Endodermal cell (in vitro differentiated cells): ENCODE measurements around the gene IFI27L2. TPM values are rescaled to one million over a fixed set of nuclear protein-coding genes. Genes with fewer than 3 reads are reported as not detected.

Source experiments
- DNase-seq: peaks from one replicate; pipeline ENCODE4 v3.0.0-alpha.2; 2017
- H3K27ac ChIP-seq: 2 replicates; pipeline ENCODE4 v1.5.1; 2013; ENCODE audit warnings: mild to moderate bottlenecking, low read depth, low read length, moderate library complexity
- H3K27me3 ChIP-seq: 2 replicates; pipeline ENCODE4 v1.6.1; 2013; ENCODE audit warnings: mild to moderate bottlenecking, low read length, moderate library complexity; ENCODE audit not compliant: insufficient read depth, control insufficient read depth, poor library complexity, severe bottlenecking
- H3K36me3 ChIP-seq: 2 replicates; pipeline ENCODE4 v1.7.0; 2013; ENCODE audit warnings: mild to moderate bottlenecking, low read length, moderate library complexity; ENCODE audit not compliant: control insufficient read depth, insufficient read depth
- H3K4me1 ChIP-seq: one replicate; pipeline ENCODE4 v1.7.0; 2013; ENCODE audit warnings: low read length; ENCODE audit not compliant: control insufficient read depth, insufficient read depth
- H3K4me3 ChIP-seq: 2 replicates; pipeline ENCODE4 v1.5.1; 2013; ENCODE audit warnings: mild to moderate bottlenecking, low read length, moderate library complexity
- H3K9ac ChIP-seq: 2 replicates; pipeline ENCODE4 v1.6.1; 2013; ENCODE audit warnings: mild to moderate bottlenecking, low read length, moderate library complexity; ENCODE audit not compliant: poor library complexity, severe bottlenecking; ENCODE audit errors: extremely low read depth
- H3K9me3 ChIP-seq: 2 replicates; pipeline ENCODE4 v1.6.1; 2013; ENCODE audit warnings: mild to moderate bottlenecking, low read length, moderate library complexity; ENCODE audit not compliant: control insufficient read depth
- H3K27ac Mint-ChIP-seq: 2 replicates; pipeline ENCODE4 v1.8.0; 2020; ENCODE audit warnings: mixed read lengths
- H3K27me3 Mint-ChIP-seq: 2 replicates; pipeline ENCODE4 v1.8.0; 2021; ENCODE audit warnings: mild to moderate bottlenecking, mixed read lengths; ENCODE audit not compliant: insufficient read depth
- H3K36me3 Mint-ChIP-seq: 2 replicates; pipeline ENCODE4 v1.8.0; 2020; ENCODE audit warnings: low read depth, mixed read lengths
- H3K4me1 Mint-ChIP-seq: 2 replicates; pipeline ENCODE4 v1.8.0; 2020; ENCODE audit warnings: mixed read lengths
- H3K4me3 Mint-ChIP-seq: 2 replicates; pipeline ENCODE4 v1.8.0; 2020; ENCODE audit warnings: mild to moderate bottlenecking, moderate library complexity, mixed read lengths
- H3K9me3 Mint-ChIP-seq: 2 replicates; pipeline ENCODE4 v1.8.0; 2020; ENCODE audit warnings: mild to moderate bottlenecking, mixed read lengths
- CTCF ChIP-seq: fragments of 200-600 bp; sonication (generic); conservative IDR thresholded peaks from 2 replicates; pipeline ENCODE4 v1.5.0; 2021; ENCODE audit warnings: antibody characterized with exemption, mild to moderate bottlenecking
- WGBS, 2 experiments: methylation state at CpG; one replicate each; pipeline versions ENCODE4 v1.1.5 to v1.1.7; 2013; ENCODE audit warnings: missing lambda C conversion rate in 2 of 2, mixed read lengths in 1 of 2; ENCODE audit not compliant: insufficient coverage in 1 of 2, insufficient read length in 1 of 2; 5-methylcytosine and 5-hydroxymethylcytosine counted together
- total RNA-seq, 2 donors: library from RNA; stranded (reverse); fragmentation: NEBNext Ultra II Directional in 1 of 2; extraction: Animal tissue kit (Norgen Biotek cat#: 25700) in 1 of 2; gene quantifications; 2 replicates in 1 of 2; 3 replicates in 1 of 2; pipeline ENCODE4 v1.2.1, GENCODE V29; 2021

Gene IFI27L2
- total RNA-seq, 2 donors from 2014 or later = 36.0 to 43.7 TPM

- Histone ChIP-seq H3K4me1 (no peaks in the 10 kb centered on the region), H3K4me3 (no peak overlapping the region), H3K9me3 (no peaks in the 10 kb centered on the region), H3K36me3 (no peaks in the 10 kb centered on the region), H3K9ac (no peak overlapping the region), H3K27me3 (no peaks in the 10 kb centered on the region), H3K27ac (no peak overlapping the region)
- H3K4me3 Mint-ChIP-seq = no peak overlapping the region
- H3K9me3 Mint-ChIP-seq = peaks cover 4% of the 10 kb centered on the region
- H3K4me1 Mint-ChIP-seq = no peaks in the 10 kb centered on the region
- no peak overlapping the region for H3K27ac Mint-ChIP-seq
- H3K36me3 Mint-ChIP-seq = no peaks in the 10 kb centered on the region
- peaks cover 20% of the 10 kb centered on the region for H3K27me3 Mint-ChIP-seq
- DNase-seq = peak; percentile 20
- TF ChIP-seq CTCF = no peak
- 93 to 97% methylated on average over 5 to 8 of the region's 9 CpGs for whole genome bisulfite sequencing, 2 experiments
Measured at GRCh38 chr14:94124582-94125377, 4.6 kb downstream of the IFI27L2 start.

- Mint-ChIP-seq H3K4me1 (no peaks in the 10 kb centered on the region), H3K4me3 (no peak overlapping the region), H3K27ac (no peak overlapping the region), H3K27me3 (peaks cover 22% of the 10 kb centered on the region), H3K36me3 (no peaks in the 10 kb centered on the region), H3K9me3 (peaks cover 4% of the 10 kb centered on the region)
- 73% methylated on average over 1 of the region's 1 CpG; no CpG with 5 or more reads in 1 of the 2 experiments for WGBS, 2 experiments
- no peaks in the 10 kb centered on the region for H3K27me3 ChIP-seq
- TF ChIP-seq CTCF = no peak
- no peak overlapping the region for H3K27ac ChIP-seq
- H3K4me1 ChIP-seq = no peaks in the 10 kb centered on the region
- no peaks in the 10 kb centered on the region for H3K9me3 ChIP-seq
- H3K36me3 ChIP-seq = no peaks in the 10 kb centered on the region
- no peak overlapping the region for H3K9ac ChIP-seq
- peak; percentile 28 for DNase-seq
- H3K4me3 ChIP-seq = no peak overlapping the region
Measured at GRCh38 chr14:94123868-94124267, 5.5 kb downstream of the IFI27L2 start.

GRCh38 chr14:94123296-94123695 is 6.1 kb downstream of the IFI27L2 start:
- Histone ChIP-seq H3K27ac (no peak overlapping the region), H3K36me3 (no peaks in the 10 kb centered on the region), H3K4me3 (no peak overlapping the region), H3K9ac (no peak overlapping the region), H3K4me1 (no peaks in the 10 kb centered on the region), H3K9me3 (no peaks in the 10 kb centered on the region), H3K27me3 (no peaks in the 10 kb centered on the region)
- Mint-ChIP-seq H3K27me3 (peaks cover 19% of the 10 kb centered on the region), H3K9me3 (peaks cover 4% of the 10 kb centered on the region), H3K4me1 (no peaks in the 10 kb centered on the region), H3K27ac (no peak overlapping the region), H3K36me3 (no peaks in the 10 kb centered on the region), H3K4me3 (no peak overlapping the region)
- DNase-seq = peak; percentile 24
- no peak for TF ChIP-seq CTCF
- 89 to 90% methylated on average over 8 to 9 of the region's 9 CpGs for WGBS, 2 experiments
